ENCODE data around the gene COPZ2. TPM values are rescaled to one million over a fixed set of nuclear protein-coding genes. Genes with fewer than 3 reads are reported as not detected.

The COPZ2 gene
- total RNA-seq, 1 donor from 2014 or later = 0.30 TPM

DNA sequence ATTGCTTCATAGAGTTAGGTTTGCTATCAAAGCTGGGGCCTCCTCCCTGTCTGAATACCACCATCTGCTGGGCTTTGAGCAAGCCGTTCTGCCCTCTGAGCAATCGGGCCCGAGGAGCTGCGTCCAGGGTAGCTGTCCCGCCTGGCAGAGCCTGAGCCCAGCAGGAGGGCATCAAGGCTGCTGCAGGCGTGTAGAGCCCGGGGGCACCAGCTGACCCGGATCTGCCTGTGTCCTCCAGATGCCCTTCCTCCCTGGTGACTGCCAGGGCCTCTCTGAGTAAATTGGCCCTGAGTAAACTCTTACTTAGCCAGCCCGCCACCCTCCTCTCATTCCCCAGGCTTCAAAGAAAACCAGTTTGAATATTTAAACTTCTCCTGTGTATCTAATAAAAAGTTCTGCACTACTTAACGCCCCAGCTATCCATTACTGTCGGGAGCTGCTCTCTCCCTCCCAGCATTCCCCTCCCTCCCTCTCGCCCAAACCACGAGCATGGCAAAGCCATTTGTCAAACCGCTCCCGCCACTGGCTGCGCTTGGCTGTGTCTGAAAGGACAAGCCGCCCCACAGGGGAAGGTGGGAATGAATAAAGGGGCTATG lies 50.3 kb downstream of the COPZ2 start:
- Histone ChIP-seq H3K27me3 (no peaks in the 10 kb centered on the region), H3K9me3 (ENCODE audit: low read depth) (no peaks in the 10 kb centered on the region), H3K27ac (peak overlapping the region; percentile 10), H2AFZ (replicated peaks) (no peak overlapping the region), H3K36me3 (no peaks in the 10 kb centered on the region), H3K4me3 (no peak overlapping the region), H3K9ac (no peak overlapping the region), H3F3A (ENCODE audit: low read depth) (peaks cover 72% of the 10 kb centered on the region), H3K4me2 (peak overlapping the region; percentile 54), H3K79me2 (ENCODE audit: low read depth) (no peaks in the 10 kb centered on the region), H4K20me1 (ENCODE audit: low read depth) (no peaks in the 10 kb centered on the region), H3K4me1 (peaks cover 69% of the 10 kb centered on the region)
- DNase-seq (ENCODE audit: low spot score) = peak; percentile 91
- peaks cover 79% of the 10 kb centered on the region for H3K4me1 Mint-ChIP-seq
- peaks cover 8% of the 10 kb centered on the region for H3K27me3 Mint-ChIP-seq (ENCODE audit: insufficient read depth, low read depth)
- TF ChIP-seq EZH2phosphoT487 (IDR thresholded peaks at IDR 0.05) (no peak), EZH2 (IDR thresholded peaks at IDR 0.05) (no peak)
- TF ChIP-seq, protein P1, sequence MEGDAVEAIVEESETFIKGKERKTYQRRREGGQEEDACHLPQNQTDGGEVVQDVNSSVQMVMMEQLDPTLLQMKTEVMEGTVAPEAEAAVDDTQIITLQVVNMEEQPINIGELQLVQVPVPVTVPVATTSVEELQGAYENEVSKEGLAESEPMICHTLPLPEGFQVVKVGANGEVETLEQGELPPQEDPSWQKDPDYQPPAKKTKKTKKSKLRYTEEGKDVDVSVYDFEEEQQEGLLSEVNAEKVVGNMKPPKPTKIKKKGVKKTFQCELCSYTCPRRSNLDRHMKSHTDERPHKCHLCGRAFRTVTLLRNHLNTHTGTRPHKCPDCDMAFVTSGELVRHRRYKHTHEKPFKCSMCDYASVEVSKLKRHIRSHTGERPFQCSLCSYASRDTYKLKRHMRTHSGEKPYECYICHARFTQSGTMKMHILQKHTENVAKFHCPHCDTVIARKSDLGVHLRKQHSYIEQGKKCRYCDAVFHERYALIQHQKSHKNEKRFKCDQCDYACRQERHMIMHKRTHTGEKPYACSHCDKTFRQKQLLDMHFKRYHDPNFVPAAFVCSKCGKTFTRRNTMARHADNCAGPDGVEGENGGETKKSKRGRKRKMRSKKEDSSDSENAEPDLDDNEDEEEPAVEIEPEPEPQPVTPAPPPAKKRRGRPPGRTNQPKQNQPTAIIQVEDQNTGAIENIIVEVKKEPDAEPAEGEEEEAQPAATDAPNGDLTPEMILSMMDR (IDR thresholded peaks at IDR 0.05) = no peak
- H3K4me3 Mint-ChIP-seq = peak overlapping the region; percentile 72
- no peaks in the 10 kb centered on the region for H3K9me3 Mint-ChIP-seq
- peaks cover 9% of the 10 kb centered on the region for H3K36me3 Mint-ChIP-seq
- peak overlapping the region; percentile 98 for H3K27ac Mint-ChIP-seq

DNA sequence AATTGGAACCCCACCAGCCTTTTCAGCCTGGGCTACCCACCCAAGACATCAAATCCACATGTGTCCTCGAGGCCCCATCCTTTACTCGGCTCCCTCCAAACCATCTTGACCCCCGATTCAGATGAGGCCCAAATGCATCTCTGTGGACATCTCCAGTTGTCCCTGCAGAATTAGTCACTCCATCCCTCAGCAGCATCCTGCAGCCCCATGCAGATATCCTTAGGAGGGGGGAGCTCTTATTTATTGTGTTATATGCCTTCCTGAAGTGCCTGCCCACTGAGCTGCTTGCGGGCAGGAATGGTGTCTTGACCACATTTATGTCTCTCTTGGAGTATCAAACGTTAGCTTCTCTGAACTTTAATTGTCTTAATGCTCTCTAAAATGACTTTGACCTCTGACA lies 51.1 kb downstream of the COPZ2 start:
- no peak overlapping the region for H3K9ac ChIP-seq
- no peaks in the 10 kb centered on the region for H3K9me3 ChIP-seq (ENCODE audit: low read depth)
- no peaks in the 10 kb centered on the region for H3K79me2 ChIP-seq (ENCODE audit: low read depth)
- H3K4me2 ChIP-seq = peak overlapping the region; percentile 36
- Mint-ChIP-seq H3K4me1 (peaks cover 71% of the 10 kb centered on the region), H3K27me3 (ENCODE audit: insufficient read depth, low read depth) (peaks cover 11% of the 10 kb centered on the region), H3K4me3 (peak overlapping the region; percentile 49), H3K9me3 (no peaks in the 10 kb centered on the region), H3K36me3 (peaks cover 11% of the 10 kb centered on the region), H3K27ac (peak overlapping the region; percentile 98)
- H4K20me1 ChIP-seq (ENCODE audit: low read depth) = no peaks in the 10 kb centered on the region
- H3K4me3 ChIP-seq = no peak overlapping the region
- no peaks in the 10 kb centered on the region for H3K36me3 ChIP-seq
- peak overlapping the region; percentile 84 for H3K27ac ChIP-seq
- H3K27me3 ChIP-seq = no peaks in the 10 kb centered on the region
- no peak for DNase-seq (ENCODE audit: low spot score)
- H3K4me1 ChIP-seq = peaks cover 60% of the 10 kb centered on the region
- no peak overlapping the region for H2AFZ ChIP-seq (replicated peaks)
- H3F3A ChIP-seq (ENCODE audit: low read depth) = peaks cover 64% of the 10 kb centered on the region
- TF ChIP-seq EZH2 (IDR thresholded peaks at IDR 0.05) = no peak
- TF ChIP-seq, protein P1 (IDR thresholded peaks at IDR 0.05) = no peak
- TF ChIP-seq EZH2phosphoT487 (IDR thresholded peaks at IDR 0.05) = no peak

DNA sequence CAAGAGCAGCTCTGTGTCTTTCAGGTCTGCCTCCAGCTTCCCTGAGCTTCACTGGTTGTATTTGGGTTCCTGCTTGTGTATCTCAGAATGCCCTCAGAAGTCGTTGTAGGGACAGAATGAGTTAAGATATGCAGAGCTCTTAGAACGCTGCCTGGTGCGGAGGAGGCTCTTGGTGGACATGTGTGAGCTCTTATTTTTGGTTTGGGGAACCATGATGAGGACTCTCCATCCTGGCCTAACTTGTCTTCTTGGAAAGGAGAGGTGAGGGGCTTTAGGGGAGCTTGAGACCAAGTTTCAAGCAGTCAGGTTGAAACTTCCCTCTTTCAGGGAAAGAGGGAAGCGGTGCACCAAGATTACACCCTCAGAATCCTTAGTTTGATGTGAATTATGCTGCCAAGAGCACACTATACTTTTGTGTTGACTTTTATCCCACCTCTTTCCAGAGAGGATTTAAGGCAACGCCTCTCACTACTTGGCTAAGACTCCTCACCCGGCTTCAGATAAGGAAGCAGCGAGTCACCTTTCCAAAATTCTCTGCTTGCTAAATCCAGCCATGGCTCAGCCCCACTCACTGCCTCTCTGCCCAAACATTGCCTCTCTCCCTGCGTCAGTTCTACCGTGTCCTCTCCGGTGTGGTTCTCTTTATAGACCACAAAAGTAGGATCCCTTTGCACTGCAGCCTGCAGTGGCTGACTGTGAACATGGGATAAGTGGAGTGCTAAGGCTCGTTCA lies 53.9 kb downstream of the COPZ2 start:
- H3K4me3 ChIP-seq = no peak overlapping the region
- TF ChIP-seq, protein P1 (IDR thresholded peaks at IDR 0.05) = no peak
- TF ChIP-seq EZH2phosphoT487 (IDR thresholded peaks at IDR 0.05) = no peak
- no peak for TF ChIP-seq EZH2 (IDR thresholded peaks at IDR 0.05)
- Mint-ChIP-seq H3K27me3 (ENCODE audit: insufficient read depth, low read depth) (peaks cover 8% of the 10 kb centered on the region), H3K4me1 (peaks cover 62% of the 10 kb centered on the region), H3K4me3 (no peak overlapping the region), H3K9me3 (no peaks in the 10 kb centered on the region), H3K27ac (peak overlapping the region; percentile 9), H3K36me3 (peaks cover 28% of the 10 kb centered on the region)
- H3K9ac ChIP-seq = no peak overlapping the region
- H3K27me3 ChIP-seq = no peaks in the 10 kb centered on the region
- H3K4me1 ChIP-seq = peaks cover 38% of the 10 kb centered on the region
- no peak for DNase-seq (ENCODE audit: low spot score)
- no peak overlapping the region for H3K4me2 ChIP-seq
- no peaks in the 10 kb centered on the region for H4K20me1 ChIP-seq (ENCODE audit: low read depth)
- peaks cover 36% of the 10 kb centered on the region for H3F3A ChIP-seq (ENCODE audit: low read depth)
- H2AFZ ChIP-seq (replicated peaks) = no peak overlapping the region
- no peaks in the 10 kb centered on the region for H3K36me3 ChIP-seq
- H3K27ac ChIP-seq = no peak overlapping the region
- no peaks in the 10 kb centered on the region for H3K9me3 ChIP-seq (ENCODE audit: low read depth)
- H3K79me2 ChIP-seq (ENCODE audit: low read depth) = no peaks in the 10 kb centered on the region
